MM.1S (cell line): ENCODE measurements around the gene ARRDC1.

Experiments
- CTCF ChIP-seq: fragments of 300-600 bp; sonication (generic); IDR thresholded peaks from 2 replicates; pipeline ENCODE4 v1.5.1; 2016; ENCODE audit warnings: antibody characterized with exemption, low read length, mixed read lengths
- EZH2 ChIP-seq: fragments of 300-600 bp; sonication (generic); optimal IDR thresholded peaks from 2 replicates; pipeline ENCODE3; 2017; ENCODE audit warnings: low read depth, mild to moderate bottlenecking, antibody characterized with exemption, low read length, mixed read lengths
- EZH2phosphoT487 ChIP-seq: fragments of 300-600 bp; sonication (generic); IDR thresholded peaks from 2 replicates; pipeline ENCODE4 v1.6.1; 2018; ENCODE audit warnings: antibody characterized with exemption, low read length

DNA sequence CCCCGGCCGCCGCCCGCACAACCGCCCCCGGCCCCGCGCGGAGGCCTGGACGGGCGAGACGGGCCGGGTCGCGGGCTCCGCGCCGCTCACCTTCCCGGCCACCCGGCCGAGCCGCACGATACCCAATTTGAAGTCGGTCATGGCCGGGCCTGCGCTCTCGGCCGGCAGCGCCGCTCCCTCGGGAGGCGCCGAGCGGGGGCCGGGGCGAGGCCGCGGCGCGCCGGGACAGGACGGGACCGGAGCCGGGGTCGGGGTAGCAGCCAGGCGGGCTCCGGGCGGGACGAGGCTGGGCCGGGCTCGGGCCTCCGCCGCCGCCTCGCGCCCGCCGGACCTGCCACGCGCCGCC is 15.4 kb upstream of the ARRDC1 start:
- TF ChIP-seq EZH2: no peak
- no peak for TF ChIP-seq CTCF
- TF ChIP-seq EZH2phosphoT487: no peak
